ENCODE measurements around the gene MTREX. TPM values are rescaled to one million over a fixed set of nuclear protein-coding genes. Genes with fewer than 3 reads are reported as not detected.

MTREX gene
- total and polyA plus RNA-seq, 2 donors (not counting 1 experiment from before 2014, with no cell fraction given) = 7.9 to 94.0 TPM

GRCh38 chr5:55303238-55303690 is 4.5 kb upstream of the MTREX start:
- ATAC-seq (ENCODE audit: low read depth) (no peak), DNase-seq (no peak)
- peaks cover 2% of the 10 kb centered on the region for H3K9me3 Mint-ChIP-seq (ENCODE audit: insufficient read depth)
- CTCF ChIA-PET = interaction anchor here (0.7 kb wide), 1 partner anchor 10 kb away, joined by 3 read pairs; no protein-coding TSS in a partner anchor
- H3K4me1 Mint-ChIP-seq = peaks cover 18% of the 10 kb centered on the region
- intact Hi-C loops (cut with micrococcal nuclease) = loop anchor here (10.0 kb wide), 2 partner anchors 988 to 1872 kb away; partner anchors contain the start of genes ARL15 and GPBP1
- Histone ChIP-seq H3K36me3 (replicated peaks in 1 of 2; ENCODE audit: control extremely low read depth in 1 of 2, control insufficient read depth in 1 of 2, extremely low read depth in 1 of 2, insufficient read depth in 2 of 2, low read length in 1 of 2) (peaks cover 2 to 3% of the 10 kb centered on the region in 2 experiments), H3K4me3 (ENCODE audit: control extremely low read depth in 1 of 5, extremely low read depth in 1 of 5, insufficient read depth in 1 of 5, low read depth in 2 of 5, low read length in 4 of 5) (no peak overlapping the region), H3K9me3 (ENCODE audit: control extremely low read depth in 1 of 3, control insufficient read depth in 2 of 3, insufficient read depth in 1 of 3, low read length in 2 of 3) (peaks cover 0 to 5% (median 0%) of the 10 kb centered on the region in 3 donors), H4K20me1 (ENCODE audit: control insufficient read depth, insufficient read depth, low read length, poor library complexity, severe bottlenecking) (peaks cover 13% of the 10 kb centered on the region), H3K79me2 (ENCODE audit: control insufficient read depth, insufficient read depth, low read length) (peaks cover 72% of the 10 kb centered on the region), H3K27ac (ENCODE audit: low read length in 2 of 2) (peak overlapping the region in 1 of 2 donors; percentile 56), H3K27me3 (replicated peaks in 1 of 4; ENCODE audit: control extremely low read depth in 1 of 4, control insufficient read depth in 3 of 4, insufficient read depth in 4 of 4, low read length in 3 of 4) (no peaks in the 10 kb centered on the region), H3K4me2 (replicated peaks; ENCODE audit: low read depth, low read length, poor library complexity, severe bottlenecking) (no peak overlapping the region), H3K4me1 (ENCODE audit: control insufficient read depth in 2 of 2, insufficient read depth in 2 of 2, low read length in 2 of 2) (peaks cover 23 to 25% of the 10 kb centered on the region in 2 donors), H2AFZ (ENCODE audit: insufficient read depth, low read depth, low read length, poor library complexity, severe bottlenecking) (no peak overlapping the region), H3K9ac (ENCODE audit: low read length) (no peak overlapping the region)
- H3K27me3 Mint-ChIP-seq = no peaks in the 10 kb centered on the region
- POLR2A ChIA-PET = no interaction called here
- no peak overlapping the region for H3K4me3 Mint-ChIP-seq
- H3K27ac Mint-ChIP-seq = peak overlapping the region; percentile 32
- TF ChIP-seq CTCF (IDR thresholded peaks at IDR 0.05) = no peak
- no peak for TF ChIP-seq EZH2 (IDR thresholded peaks at IDR 0.05; ENCODE audit: borderline replicate concordance, insufficient read depth, low read depth, low read length, poor library complexity, severe bottlenecking)
- 60% methylated on average over 3 of the region's 4 CpGs for WGBS (ENCODE audit: insufficient coverage)

- H3K4me1 Mint-ChIP-seq = peaks cover 18% of the 10 kb centered on the region
- Histone ChIP-seq H3K27me3 (replicated peaks in 1 of 4; ENCODE audit: control extremely low read depth in 1 of 4, control insufficient read depth in 3 of 4, insufficient read depth in 4 of 4, low read length in 3 of 4) (no peaks in the 10 kb centered on the region), H3K36me3 (replicated peaks in 1 of 2; ENCODE audit: control extremely low read depth in 1 of 2, control insufficient read depth in 1 of 2, extremely low read depth in 1 of 2, insufficient read depth in 2 of 2, low read length in 1 of 2) (peaks cover 2 to 3% of the 10 kb centered on the region in 2 experiments), H3K27ac (ENCODE audit: low read length in 2 of 2) (no peak overlapping the region), H3K9me3 (ENCODE audit: control extremely low read depth in 1 of 3, control insufficient read depth in 2 of 3, insufficient read depth in 1 of 3, low read length in 2 of 3) (peaks cover 0 to 5% (median 0%) of the 10 kb centered on the region in 3 donors), H2AFZ (ENCODE audit: insufficient read depth, low read depth, low read length, poor library complexity, severe bottlenecking) (no peak overlapping the region), H3K79me2 (ENCODE audit: control insufficient read depth, insufficient read depth, low read length) (peaks cover 85% of the 10 kb centered on the region), H3K4me3 (ENCODE audit: control extremely low read depth in 1 of 5, extremely low read depth in 1 of 5, insufficient read depth in 1 of 5, low read depth in 2 of 5, low read length in 4 of 5) (no peak overlapping the region), H3K9ac (ENCODE audit: low read length) (no peak overlapping the region), H3K4me2 (replicated peaks; ENCODE audit: low read depth, low read length, poor library complexity, severe bottlenecking) (no peak overlapping the region), H3K4me1 (ENCODE audit: control insufficient read depth in 2 of 2, insufficient read depth in 2 of 2, low read length in 2 of 2) (peaks cover 32 to 35% of the 10 kb centered on the region in 2 donors), H4K20me1 (ENCODE audit: control insufficient read depth, insufficient read depth, low read length, poor library complexity, severe bottlenecking) (peaks cover 13% of the 10 kb centered on the region)
- H3K4me3 Mint-ChIP-seq = no peak overlapping the region
- ChIA-PET CTCF (interaction anchor here (0.7 kb wide), 1 partner anchor 23 kb away, joined by 4 read pairs; no protein-coding TSS in a partner anchor), POLR2A (no interaction called here)
- TF ChIP-seq EZH2 (IDR thresholded peaks at IDR 0.05; ENCODE audit: borderline replicate concordance, insufficient read depth, low read depth, low read length, poor library complexity, severe bottlenecking) = no peak
- no peak for DNase-seq
- no peak overlapping the region for H3K27ac Mint-ChIP-seq
- peaks cover 2% of the 10 kb centered on the region for H3K9me3 Mint-ChIP-seq (ENCODE audit: insufficient read depth)
- WGBS (ENCODE audit: insufficient coverage) = 100% methylated on average over 1 of the region's 6 CpGs
- H3K27me3 Mint-ChIP-seq = no peaks in the 10 kb centered on the region
- ATAC-seq (ENCODE audit: low read depth) = no peak
- intact Hi-C loops (cut with micrococcal nuclease) = loop anchor here (10.0 kb wide), 2 partner anchors 990 to 1870 kb away; partner anchors contain the start of genes ARL15 and GPBP1
Observed at GRCh38 chr5:55304584-55304983, 3.2 kb upstream of the MTREX start.

Data from B cell (primary cell).